ENCODE measurements around the gene ATCAY.
"Not testable (repeated sequence)": the region's sequence is repeated elsewhere in the genome, so short reads cannot be mapped to it uniquely, and the experiment has no call there.

Gene ATCAY

DNA sequence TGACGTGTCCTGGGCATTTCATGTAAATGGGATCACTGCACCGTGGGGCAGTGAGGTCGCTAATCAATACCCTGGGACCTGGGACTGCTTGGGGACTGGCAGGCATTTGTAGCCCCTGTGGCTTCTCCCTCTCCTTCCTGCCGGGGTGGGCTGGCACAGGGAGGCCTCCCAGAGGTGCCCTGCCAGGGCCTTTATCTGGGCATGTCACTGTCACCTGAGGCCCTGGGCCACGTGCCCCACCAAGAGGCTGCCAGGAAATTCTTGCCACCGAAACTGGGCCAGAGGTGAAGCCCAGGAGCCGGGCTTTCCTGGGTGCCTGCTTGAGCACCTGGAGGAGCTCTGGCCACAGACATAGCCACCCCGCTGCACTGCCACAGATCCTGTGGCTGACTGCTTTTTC lies 50.6 kb downstream of the ATCAY start:
- in situ Hi-C loops (cut with MboI; ENCODE audit: low pct_unique_long_range_greater_than_20kb, low sequenced_read_pairs, unreplicated experiment): no loop called here
- TF ChIP-seq, protein P1, sequence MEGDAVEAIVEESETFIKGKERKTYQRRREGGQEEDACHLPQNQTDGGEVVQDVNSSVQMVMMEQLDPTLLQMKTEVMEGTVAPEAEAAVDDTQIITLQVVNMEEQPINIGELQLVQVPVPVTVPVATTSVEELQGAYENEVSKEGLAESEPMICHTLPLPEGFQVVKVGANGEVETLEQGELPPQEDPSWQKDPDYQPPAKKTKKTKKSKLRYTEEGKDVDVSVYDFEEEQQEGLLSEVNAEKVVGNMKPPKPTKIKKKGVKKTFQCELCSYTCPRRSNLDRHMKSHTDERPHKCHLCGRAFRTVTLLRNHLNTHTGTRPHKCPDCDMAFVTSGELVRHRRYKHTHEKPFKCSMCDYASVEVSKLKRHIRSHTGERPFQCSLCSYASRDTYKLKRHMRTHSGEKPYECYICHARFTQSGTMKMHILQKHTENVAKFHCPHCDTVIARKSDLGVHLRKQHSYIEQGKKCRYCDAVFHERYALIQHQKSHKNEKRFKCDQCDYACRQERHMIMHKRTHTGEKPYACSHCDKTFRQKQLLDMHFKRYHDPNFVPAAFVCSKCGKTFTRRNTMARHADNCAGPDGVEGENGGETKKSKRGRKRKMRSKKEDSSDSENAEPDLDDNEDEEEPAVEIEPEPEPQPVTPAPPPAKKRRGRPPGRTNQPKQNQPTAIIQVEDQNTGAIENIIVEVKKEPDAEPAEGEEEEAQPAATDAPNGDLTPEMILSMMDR (IDR thresholded peaks at IDR 0.05; ENCODE audit: extremely low read depth, insufficient read depth, missing control alignments): no peak
- DNase-seq (ENCODE audit: low spot score): no peak

DNA sequence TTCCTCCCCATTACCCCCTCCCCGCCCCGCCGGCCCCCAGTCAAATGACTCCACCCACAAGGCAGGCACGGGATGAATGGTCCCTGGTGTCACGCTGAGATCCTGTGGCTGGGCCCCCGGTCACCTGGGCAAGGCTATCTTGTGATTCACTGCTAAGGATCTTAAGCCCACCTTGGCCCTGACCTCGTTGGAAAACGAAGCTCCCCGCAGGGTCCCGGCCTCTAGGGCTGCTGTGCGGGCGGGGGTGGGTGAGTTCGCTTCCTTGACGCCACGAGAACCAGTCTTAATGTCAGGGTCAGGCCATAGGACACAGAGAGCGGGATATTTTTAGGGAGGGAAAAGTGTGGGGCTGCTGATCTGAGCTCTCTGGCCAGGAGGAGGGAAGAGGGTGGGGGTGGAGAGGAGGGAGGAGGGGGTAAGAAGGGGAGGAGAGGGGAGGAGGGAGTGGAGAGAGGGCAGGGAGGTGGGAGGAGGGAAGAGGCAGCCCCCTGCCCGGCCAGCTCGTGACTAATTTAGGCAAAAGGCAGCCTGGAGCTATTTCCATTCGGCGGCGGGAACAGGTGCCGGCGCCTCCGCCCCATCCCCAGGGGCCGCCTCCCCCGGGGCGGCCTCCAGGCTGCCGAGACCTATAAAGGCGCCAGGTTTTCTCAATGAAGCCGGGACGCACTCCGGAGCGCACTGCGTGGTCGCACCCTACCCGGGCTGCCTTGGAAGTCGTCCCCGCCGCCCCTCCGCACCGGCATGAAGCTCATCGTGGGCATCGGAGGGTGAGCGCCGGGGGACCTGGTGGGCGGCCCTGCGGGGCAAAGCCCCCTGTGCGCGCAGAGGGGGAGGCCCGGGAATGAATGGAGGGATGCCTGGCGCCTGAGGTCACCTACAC lies 52.7 kb downstream of the ATCAY start, which contains the start of gene NMRK2:
TSS of gene NMRK2 (plus strand) at position 139 of the 880 bp plus-strand sequence. CDS start at position 742, 603 bp downstream.
- no peak for DNase-seq (ENCODE audit: low spot score)
- TF ChIP-seq, protein P1 (IDR thresholded peaks at IDR 0.05; ENCODE audit: extremely low read depth, insufficient read depth, missing control alignments): no peak
- in situ Hi-C loops (cut with MboI; ENCODE audit: low pct_unique_long_range_greater_than_20kb, low sequenced_read_pairs, unreplicated experiment): no loop called here

DNA sequence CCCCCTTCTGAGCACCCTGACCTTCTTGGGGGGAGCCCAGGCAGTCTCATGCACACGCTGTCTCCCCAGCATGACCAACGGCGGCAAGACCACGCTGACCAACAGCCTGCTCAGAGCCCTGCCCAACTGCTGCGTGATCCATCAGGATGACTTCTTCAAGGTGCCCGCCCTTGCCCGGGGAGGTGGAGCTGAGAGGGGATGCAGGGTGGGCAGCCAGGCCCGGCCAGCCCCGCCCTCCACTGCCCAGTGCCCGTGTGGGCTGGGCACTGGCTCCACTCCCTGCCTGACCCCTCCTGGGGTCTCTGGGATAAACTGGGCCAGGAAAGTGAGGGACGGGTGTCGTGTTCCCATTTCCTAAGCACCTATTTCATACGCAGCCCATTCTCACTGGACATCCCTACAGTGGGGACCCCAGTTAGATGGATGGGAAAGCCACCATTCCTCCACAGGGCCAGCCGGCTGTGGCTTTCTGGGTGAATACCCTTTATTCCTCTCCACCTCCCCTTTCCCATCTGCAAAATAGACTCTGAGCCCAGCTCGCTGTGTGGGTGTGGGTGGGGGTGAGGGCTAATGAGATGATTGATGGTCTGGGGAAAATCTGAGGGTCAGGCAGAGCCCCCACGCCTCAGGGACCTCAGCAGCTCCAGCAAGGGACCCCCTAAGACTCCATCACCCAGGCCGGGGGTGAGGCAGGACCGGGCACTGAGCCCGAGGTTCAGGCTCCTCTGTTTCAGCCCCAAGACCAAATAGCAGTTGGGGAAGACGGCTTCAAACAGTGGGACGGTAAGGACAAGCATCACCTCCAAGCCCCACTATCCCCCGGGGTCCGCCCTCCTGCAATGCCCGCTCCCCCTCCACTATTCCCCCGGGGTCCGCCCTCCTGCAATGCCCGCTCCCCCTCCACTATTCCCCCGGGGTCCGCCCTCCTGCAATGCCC lies 56.3 kb downstream of the ATCAY start:
- DNase-seq (ENCODE audit: low spot score): no peak
- in situ Hi-C loops (cut with MboI; ENCODE audit: low pct_unique_long_range_greater_than_20kb, low sequenced_read_pairs, unreplicated experiment): no loop called here
- TF ChIP-seq, protein P1 (IDR thresholded peaks at IDR 0.05; ENCODE audit: extremely low read depth, insufficient read depth, missing control alignments): no peak

DNA sequence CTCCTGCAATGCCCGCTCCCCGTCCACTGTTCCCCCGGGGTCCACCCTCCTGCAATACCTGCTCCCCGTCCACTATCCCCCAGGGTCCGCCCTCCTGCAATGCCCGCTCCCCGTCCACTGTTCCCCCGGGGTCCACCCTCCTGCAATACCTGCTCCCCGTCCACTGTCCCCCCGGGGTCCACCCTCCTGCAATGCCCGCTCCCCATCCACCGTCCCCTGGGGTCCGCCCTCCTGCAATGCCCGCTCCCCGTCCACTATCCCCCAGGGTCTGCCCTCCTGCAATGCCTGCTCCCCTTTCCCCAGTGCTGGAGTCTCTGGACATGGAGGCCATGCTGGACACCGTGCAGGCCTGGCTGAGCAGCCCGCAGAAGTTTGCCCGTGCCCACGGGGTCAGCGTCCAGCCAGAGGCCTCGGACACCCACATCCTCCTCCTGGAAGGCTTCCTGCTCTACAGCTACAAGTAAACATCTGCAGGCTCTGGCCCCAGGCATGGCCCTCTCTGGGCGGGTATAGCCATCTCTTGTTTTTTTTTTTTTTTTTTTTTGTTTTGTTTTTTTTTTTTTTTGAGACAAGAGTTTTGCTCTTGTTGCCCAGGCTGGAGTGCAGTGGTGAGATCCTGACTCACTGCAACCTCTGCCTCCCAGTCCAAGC lies 57.9 kb downstream of the ATCAY start:
- in situ Hi-C loops (cut with MboI; ENCODE audit: low pct_unique_long_range_greater_than_20kb, low sequenced_read_pairs, unreplicated experiment); DNase-seq (ENCODE audit: low spot score): not testable (repeated sequence)

DNA sequence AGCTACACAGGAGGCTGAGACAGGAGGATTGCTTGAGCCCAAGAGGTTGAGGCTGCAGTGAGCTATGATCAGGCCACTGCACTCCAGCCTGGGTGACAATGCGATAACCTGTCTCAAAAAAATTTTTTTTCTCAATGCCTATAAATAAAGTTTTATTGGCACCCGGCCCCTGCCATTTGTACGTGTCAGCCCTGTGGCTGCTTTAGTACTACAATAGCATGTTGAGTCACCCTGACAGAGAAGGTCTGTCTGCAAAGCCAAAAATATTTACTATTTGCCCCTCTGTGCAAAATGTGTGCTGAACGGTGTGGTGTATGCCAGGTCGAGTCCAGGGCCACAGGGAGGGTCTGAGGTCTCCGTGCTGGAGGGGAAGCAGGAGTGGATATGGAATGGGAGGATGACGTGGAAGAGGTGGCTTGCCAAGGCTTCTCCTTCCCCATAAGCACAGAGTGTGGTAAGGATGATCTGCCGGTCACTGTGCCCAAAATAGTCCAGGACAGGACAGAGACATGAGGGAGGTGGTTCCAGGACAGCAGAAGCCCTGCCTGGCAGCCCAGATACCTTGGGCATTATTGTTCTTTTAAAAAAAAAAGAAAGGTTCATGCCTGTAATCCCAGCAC lies 62.4 kb downstream of the ATCAY start:
- in situ Hi-C loops (cut with MboI; ENCODE audit: low pct_unique_long_range_greater_than_20kb, low sequenced_read_pairs, unreplicated experiment): no loop called here
- TF ChIP-seq, protein P1 (IDR thresholded peaks at IDR 0.05; ENCODE audit: extremely low read depth, insufficient read depth, missing control alignments): no peak
- no peak for DNase-seq (ENCODE audit: low spot score)

DNA sequence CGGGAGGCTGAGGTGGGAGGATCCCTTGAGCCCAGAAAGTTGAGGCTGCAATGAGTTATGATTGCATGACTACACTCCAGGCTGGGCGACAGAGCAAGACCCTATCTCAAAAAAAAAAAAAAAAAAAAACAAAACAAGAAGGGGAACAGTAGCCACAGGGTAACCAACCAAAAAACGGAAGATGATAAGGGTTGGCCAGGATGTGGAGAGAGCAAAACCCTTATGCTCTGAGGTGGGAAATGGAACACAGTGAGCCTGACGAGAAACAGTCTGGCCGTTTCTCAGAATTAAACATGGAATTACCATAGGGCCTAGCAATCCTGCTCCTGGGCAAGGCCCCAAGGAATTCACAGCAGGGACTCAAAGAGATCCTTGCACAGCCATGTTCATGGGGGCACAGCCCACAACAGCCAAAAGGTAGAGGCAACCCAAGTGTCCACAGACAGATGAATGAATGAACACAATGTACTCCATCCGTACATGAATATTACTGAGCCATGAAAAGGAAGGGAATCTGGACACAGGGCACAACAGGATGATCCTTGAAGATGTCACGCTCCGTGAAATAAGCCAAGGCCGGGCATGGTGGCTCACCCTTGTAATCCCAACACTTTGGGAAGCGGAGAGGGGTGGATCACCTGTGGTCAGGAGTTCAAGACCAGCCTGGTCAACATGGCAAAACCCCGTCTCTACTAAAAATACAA lies 63.7 kb downstream of the ATCAY start:
- in situ Hi-C loops (cut with MboI; ENCODE audit: low pct_unique_long_range_greater_than_20kb, low sequenced_read_pairs, unreplicated experiment): no loop called here
- TF ChIP-seq, protein P1 (IDR thresholded peaks at IDR 0.05; ENCODE audit: extremely low read depth, insufficient read depth, missing control alignments): no peak
- DNase-seq (ENCODE audit: low spot score): no peak

Measured in GM13977 (cell line).